Keratinocyte (primary cell): ENCODE results near the gene TIMMDC1. TPM values are rescaled to one million over a fixed set of nuclear protein-coding genes. Genes with fewer than 3 reads are reported as not detected.

Source experiments
- DNase-seq: peaks from one replicate; pipeline ENCODE4 v3.0.0-alpha.2; 2011; ENCODE audit warnings: low read depth, missing footprints, low spot score
- FAIRE-seq: peaks from 2 replicates; lab custom pipeline; 2011; peaks lifted over from hg19 to GRCh38; lab: Jason Lieb, UNC
- H2AFZ ChIP-seq: 2 replicates; pipeline ENCODE4 v1.6.0; 2012; ENCODE audit warnings: low read length, control low read depth, inconsistent platforms; ENCODE audit not compliant: control insufficient read depth
- H3K27ac ChIP-seq: 2 replicates; pipeline ENCODE4 v1.5.1; 2011; ENCODE audit warnings: low read length; ENCODE audit not compliant: control insufficient read depth, insufficient read depth
- H3K27me3 ChIP-seq: 3 replicates; pipeline ENCODE4 v1.6.0; 2011; ENCODE audit warnings: low read length; ENCODE audit not compliant: control insufficient read depth, insufficient read depth; ENCODE audit errors: extremely low read depth
- H3K36me3 ChIP-seq, 2 experiments: 2 replicates in 1 of 2; 3 replicates in 1 of 2; pipeline ENCODE4 v1.5.1; 2011; ENCODE audit warnings: low read length in 2 of 2, mild to moderate bottlenecking in 1 of 2; ENCODE audit not compliant: control insufficient read depth in 2 of 2, insufficient read depth in 2 of 2; ENCODE audit errors: extremely low read depth in 1 of 2
- H3K4me1 ChIP-seq: 3 replicates; pipeline ENCODE4 v1.5.1; 2011; ENCODE audit warnings: low read length; ENCODE audit not compliant: control insufficient read depth, insufficient read depth; ENCODE audit errors: extremely low read depth
- H3K4me2 ChIP-seq: 3 replicates; pipeline ENCODE4 v1.6.0; 2011; ENCODE audit warnings: low read depth, low read length; ENCODE audit not compliant: control insufficient read depth, insufficient read depth; ENCODE audit errors: extremely low read depth
- H3K4me3 ChIP-seq, 3 experiments: fragments of 200-600 bp in 1 of 3; sonication (generic) in 1 of 3; 2 replicates in 2 of 3; 3 replicates in 1 of 3; pipeline ENCODE4 v1.5.1; 2011 to 2016; ENCODE audit warnings: low read length in 3 of 3, mild to moderate bottlenecking in 3 of 3, control low read depth in 2 of 3, inconsistent platforms in 1 of 3, low read depth in 1 of 3, mixed read lengths in 1 of 3, mixed run types in 1 of 3, moderate library complexity in 1 of 3; ENCODE audit not compliant: control insufficient read depth in 2 of 3, insufficient read depth in 2 of 3; ENCODE audit errors: extremely low read depth in 1 of 3
- H3K79me2 ChIP-seq: 2 replicates; pipeline ENCODE4 v1.6.0; 2012; ENCODE audit warnings: low read length; ENCODE audit not compliant: control insufficient read depth, insufficient read depth
- H3K9ac ChIP-seq: 3 replicates; pipeline ENCODE4 v1.6.0; 2011; ENCODE audit warnings: low read length; ENCODE audit not compliant: control insufficient read depth, insufficient read depth; ENCODE audit errors: extremely low read depth
- H3K9me1 ChIP-seq: 3 replicates; pipeline ENCODE4 v1.6.0; 2011; ENCODE audit warnings: low read length; ENCODE audit not compliant: control insufficient read depth, insufficient read depth; ENCODE audit errors: extremely low read depth
- H3K9me3 ChIP-seq: 2 replicates; pipeline ENCODE4 v1.5.1; 2012; ENCODE audit warnings: low read depth, low read length; ENCODE audit not compliant: control insufficient read depth
- H4K20me1 ChIP-seq: 3 replicates; pipeline ENCODE4 v1.6.0; 2011; ENCODE audit warnings: low read length; ENCODE audit not compliant: control insufficient read depth, insufficient read depth; ENCODE audit errors: extremely low read depth
- EZH2 ChIP-seq: IDR thresholded peaks from one replicate; pipeline ENCODE4 v1.6.1; 2012; ENCODE audit warnings: inconsistent platforms, mild to moderate bottlenecking, low read length, moderate library complexity
- dilution Hi-C: fragments of 300-500 bp; cut with MboI; formaldehyde crosslinking; loops from one replicate; pipeline ENCODE4 v1.7.0; 2020; ENCODE audit warnings: low sequenced_read_pairs; ENCODE audit not compliant: extremely low pct_ligation_motif_present
- polyA plus RNA-seq, 5 experiments: library from polyadenylated mRNA; depleted of rRNA in 3 of 5; stranded (reverse) in 3 of 5; stranded (forward) in 1 of 5; unstranded in 1 of 5; fragments of >200 nt; gene quantifications; 1 replicate in 1 of 5; 2 replicates in 3 of 5; 3 replicates in 1 of 5; pipeline versions ENCODE4 v1.2.1 to v1.2.3, GENCODE V29; 2011 to 2012; ENCODE audit warnings: missing spikeins in 2 of 5, low read depth in 1 of 5, low replicate concordance in 1 of 5
- TF ChIP-seq, protein P1 (sequence below), 3 experiments: IDR thresholded peaks in 1 of 3; conservative IDR thresholded peaks in 1 of 3; optimal IDR thresholded peaks in 1 of 3; 2 replicates in 2 of 3; 3 replicates in 1 of 3; pipeline versions ENCODE3 to v1.5.1; 2011; ENCODE audit warnings: low read length in 3 of 3, mild to moderate bottlenecking in 3 of 3, moderate library complexity in 2 of 3, control low read depth in 1 of 3, inconsistent platforms in 1 of 3; ENCODE audit not compliant: insufficient read depth in 2 of 3; ENCODE audit errors: extremely low read depth in 1 of 3

The TIMMDC1 gene
- polyA plus RNA-seq, 1 donor (not counting 4 experiments of a cell fraction or from before 2014, with no cell fraction given), result 140 TPM

DNA sequence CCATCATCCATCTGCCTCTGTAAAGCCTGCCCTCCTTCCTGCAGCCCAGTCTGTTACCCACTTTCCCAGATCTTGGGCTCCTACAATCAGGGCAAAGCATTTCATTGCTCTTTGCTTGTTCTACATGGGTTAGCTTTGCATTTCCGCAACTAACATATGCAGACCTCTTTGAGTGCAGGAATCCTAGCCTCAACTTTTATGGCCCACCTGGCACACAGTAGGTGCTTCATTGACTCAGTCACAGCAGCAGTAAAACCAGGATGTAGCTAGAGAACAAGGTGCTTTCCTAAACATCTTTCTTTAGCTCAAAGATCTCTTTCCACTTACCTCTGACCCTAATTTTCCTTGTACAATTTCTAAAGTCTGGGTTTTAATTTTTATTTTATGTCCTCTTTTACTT lies 57.6 kb downstream of the TIMMDC1 start:
- H3K27me3 ChIP-seq, result no peaks in the 10 kb centered on the region
- DNase-seq (no peak), FAIRE-seq (no peak)
- H3K9ac ChIP-seq, result no peak overlapping the region
- H3K9me3 ChIP-seq, result no peaks in the 10 kb centered on the region
- no peak overlapping the region for H2AFZ ChIP-seq
- no peaks in the 10 kb centered on the region for H3K4me1 ChIP-seq
- dilution Hi-C loops, result no loop called here
- no peaks in the 10 kb centered on the region for H4K20me1 ChIP-seq
- TF ChIP-seq, protein P1, sequence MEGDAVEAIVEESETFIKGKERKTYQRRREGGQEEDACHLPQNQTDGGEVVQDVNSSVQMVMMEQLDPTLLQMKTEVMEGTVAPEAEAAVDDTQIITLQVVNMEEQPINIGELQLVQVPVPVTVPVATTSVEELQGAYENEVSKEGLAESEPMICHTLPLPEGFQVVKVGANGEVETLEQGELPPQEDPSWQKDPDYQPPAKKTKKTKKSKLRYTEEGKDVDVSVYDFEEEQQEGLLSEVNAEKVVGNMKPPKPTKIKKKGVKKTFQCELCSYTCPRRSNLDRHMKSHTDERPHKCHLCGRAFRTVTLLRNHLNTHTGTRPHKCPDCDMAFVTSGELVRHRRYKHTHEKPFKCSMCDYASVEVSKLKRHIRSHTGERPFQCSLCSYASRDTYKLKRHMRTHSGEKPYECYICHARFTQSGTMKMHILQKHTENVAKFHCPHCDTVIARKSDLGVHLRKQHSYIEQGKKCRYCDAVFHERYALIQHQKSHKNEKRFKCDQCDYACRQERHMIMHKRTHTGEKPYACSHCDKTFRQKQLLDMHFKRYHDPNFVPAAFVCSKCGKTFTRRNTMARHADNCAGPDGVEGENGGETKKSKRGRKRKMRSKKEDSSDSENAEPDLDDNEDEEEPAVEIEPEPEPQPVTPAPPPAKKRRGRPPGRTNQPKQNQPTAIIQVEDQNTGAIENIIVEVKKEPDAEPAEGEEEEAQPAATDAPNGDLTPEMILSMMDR (optimal IDR thresholded peaks at IDR 0.05 in 1 of 3, IDR thresholded peaks at IDR 0.05 in 1 of 3, conservative IDR thresholded peaks at IDR 0.05 in 1 of 3; ENCODE audit: extremely low read depth in 1 of 3, insufficient read depth in 2 of 3, low read length in 3 of 3), result no peak
- no peak for TF ChIP-seq EZH2
- no peaks in the 10 kb centered on the region for H3K9me1 ChIP-seq
- H3K4me3 ChIP-seq, result no peak overlapping the region
- H3K27ac ChIP-seq, result no peak overlapping the region
- H3K36me3 ChIP-seq, result no peaks in the 10 kb centered on the region
- H3K4me2 ChIP-seq, result no peak overlapping the region
- no peaks in the 10 kb centered on the region for H3K79me2 ChIP-seq

DNA sequence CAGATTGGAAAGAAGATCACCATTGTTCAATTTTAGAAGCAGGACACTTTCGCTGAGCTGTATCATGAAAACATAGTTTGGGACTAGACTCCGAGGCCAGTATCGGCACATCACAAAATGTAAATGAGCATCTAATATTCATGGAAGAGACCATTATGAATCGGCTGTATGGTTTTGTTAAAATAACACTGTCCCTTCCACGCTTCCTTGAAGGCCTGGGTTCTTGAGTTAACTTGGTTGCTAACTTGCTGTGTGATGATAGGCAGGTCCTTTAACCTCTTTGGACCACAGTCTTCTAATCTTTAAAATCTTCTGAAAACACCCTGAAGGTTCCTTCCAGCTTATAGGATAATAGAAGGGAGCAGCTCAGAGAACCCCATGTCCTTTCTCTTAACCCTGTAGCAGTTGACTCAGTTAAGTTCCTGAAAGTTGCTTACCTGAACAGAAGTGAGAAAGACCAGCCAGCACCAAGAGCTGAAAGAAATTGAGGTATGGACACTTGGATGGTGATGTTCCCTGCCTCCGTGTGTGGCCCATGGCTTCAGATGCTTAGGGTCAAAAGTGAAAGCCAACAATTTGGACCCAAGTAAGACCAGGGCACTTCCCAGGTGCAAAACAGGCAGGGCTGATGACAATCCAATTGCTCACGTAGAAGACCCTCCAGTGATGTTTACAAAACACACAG lies 59.0 kb downstream of the TIMMDC1 start:
- FAIRE-seq (no peak), DNase-seq (no peak)
- Histone ChIP-seq H3K36me3 (no peaks in the 10 kb centered on the region), H3K9me3 (no peaks in the 10 kb centered on the region), H3K27me3 (no peaks in the 10 kb centered on the region), H4K20me1 (no peaks in the 10 kb centered on the region), H3K9me1 (no peaks in the 10 kb centered on the region), H3K4me1 (no peaks in the 10 kb centered on the region), H3K27ac (no peak overlapping the region), H2AFZ (no peak overlapping the region), H3K9ac (no peak overlapping the region), H3K4me3 (no peak overlapping the region), H3K79me2 (no peaks in the 10 kb centered on the region), H3K4me2 (no peak overlapping the region)
- dilution Hi-C loops, result no loop called here
- TF ChIP-seq, protein P1 (optimal IDR thresholded peaks at IDR 0.05 in 1 of 3, IDR thresholded peaks at IDR 0.05 in 1 of 3, conservative IDR thresholded peaks at IDR 0.05 in 1 of 3; ENCODE audit: extremely low read depth in 1 of 3, insufficient read depth in 2 of 3, low read length in 3 of 3), result no peak
- no peak for TF ChIP-seq EZH2
